Measurements from ENCODE around the gene CCDC61. TPM values are rescaled to one million over a fixed set of nuclear protein-coding genes. Genes with fewer than 3 reads are reported as not detected.
A peak's percentile ranks its signal among the peaks of the same experiment; 100 is the strongest.

CCDC61 gene
- total RNA-seq, 4 donors from 2014 or later = 7.4 to 16.5 (median 10.8) TPM

DNA sequence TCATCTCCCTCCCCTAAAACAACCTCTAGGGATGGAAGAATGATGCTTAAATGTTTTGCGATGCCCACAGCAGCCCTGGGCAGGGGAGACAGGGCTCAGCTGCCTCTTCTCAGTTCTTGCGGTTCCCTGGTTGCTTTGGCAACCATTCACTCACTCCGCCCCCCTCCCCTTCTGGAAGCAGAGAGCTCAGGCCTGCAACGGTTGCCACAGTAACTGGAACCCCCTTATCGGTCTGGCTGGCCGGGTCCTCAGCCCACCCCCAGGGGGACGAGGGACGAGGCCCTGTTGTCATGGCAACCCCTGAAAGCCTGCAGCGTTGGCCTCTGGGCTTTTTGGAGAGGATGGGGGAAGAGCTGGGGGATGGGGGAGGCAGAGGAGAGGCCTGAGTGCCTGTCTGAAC, 41.1 kb upstream of the CCDC61 start:
- no peak overlapping the region for H3K27ac ChIP-seq
- peaks cover 0 to 7% (median 0%) of the 10 kb centered on the region in 4 donors for H3K9me3 ChIP-seq
- H3K27me3 ChIP-seq = no peaks in the 10 kb centered on the region
- DNase-seq = no peak
- H3K4me1 ChIP-seq = peaks cover 0 to 7% (median 3%) of the 10 kb centered on the region in 4 donors
- H3K4me3 ChIP-seq = no peak overlapping the region
- no peaks in the 10 kb centered on the region for H3K36me3 ChIP-seq
- TF ChIP-seq POLR2A (IDR thresholded peaks at IDR 0.05) = no peak
- no peak for TF ChIP-seq CTCF (IDR thresholded peaks at IDR 0.05)

- DNase-seq = no peak
- TF ChIP-seq CTCF (IDR thresholded peaks at IDR 0.05) (no peak), POLR2A (IDR thresholded peaks at IDR 0.05) (no peak)
- Histone ChIP-seq H3K9me3 (peaks cover 0 to 7% (median 0%) of the 10 kb centered on the region in 4 donors), H3K27ac (peak overlapping the region in 1 of 4 donors; percentile 17), H3K27me3 (no peaks in the 10 kb centered on the region), H3K36me3 (no peaks in the 10 kb centered on the region), H3K4me3 (no peak overlapping the region), H3K4me1 (peaks cover 0 to 7% (median 3%) of the 10 kb centered on the region in 4 donors)
These were observed 39.2 kb upstream of the CCDC61 start for GRCh38 chr19:45955905-45956608.

GRCh38 chr19:45958320-45958719, 36.9 kb upstream of the CCDC61 start:
- H3K4me3 ChIP-seq = no peak overlapping the region
- no peaks in the 10 kb centered on the region for H3K27me3 ChIP-seq
- H3K36me3 ChIP-seq = no peaks in the 10 kb centered on the region
- H3K9me3 ChIP-seq = peaks cover 0 to 3% (median 0%) of the 10 kb centered on the region in 4 donors
- no peak overlapping the region for H3K27ac ChIP-seq
- TF ChIP-seq POLR2A (IDR thresholded peaks at IDR 0.05) = no peak
- no peak for TF ChIP-seq CTCF (IDR thresholded peaks at IDR 0.05)
- no peak for DNase-seq
- no peaks in the 10 kb centered on the region for H3K4me1 ChIP-seq

DNA sequence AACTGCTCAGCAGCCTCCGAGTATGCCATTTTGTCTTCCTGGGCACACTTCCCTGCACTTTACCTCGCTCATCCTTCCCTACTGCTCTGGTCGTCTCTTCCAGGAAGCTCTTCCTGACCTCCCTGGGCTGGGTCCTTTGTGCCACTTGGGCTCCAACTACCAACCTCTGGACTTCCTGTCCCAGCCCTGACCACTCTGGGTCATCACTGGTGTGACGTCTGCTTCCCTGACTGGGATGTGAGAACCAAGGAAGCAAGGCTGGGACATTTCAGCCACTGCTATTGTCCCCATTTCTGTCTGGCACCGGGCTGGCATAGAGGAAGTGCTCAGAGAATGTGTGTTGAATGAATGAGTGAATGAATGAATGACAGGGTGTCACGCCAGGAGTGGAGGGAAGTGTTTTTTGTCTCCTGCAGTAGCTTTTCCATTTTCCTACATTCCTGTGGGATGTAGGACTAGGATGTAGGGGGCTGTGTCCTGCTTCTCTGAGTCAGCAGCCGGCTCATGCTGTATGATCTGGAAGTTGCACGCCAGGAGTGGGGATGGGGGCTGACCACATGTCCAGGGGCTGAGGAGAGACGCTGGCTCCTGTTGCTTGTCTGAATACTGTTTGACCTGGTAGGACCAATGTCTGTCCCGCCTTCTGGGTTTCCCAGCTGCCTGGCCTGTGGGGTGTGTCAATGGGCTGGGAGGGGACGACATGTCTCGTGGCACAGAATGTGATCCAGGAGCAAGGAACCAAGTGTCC, 36.3 kb upstream of the CCDC61 start:
- H3K9me3 ChIP-seq = no peaks in the 10 kb centered on the region
- no peaks in the 10 kb centered on the region for H3K36me3 ChIP-seq
- no peak overlapping the region for H3K4me3 ChIP-seq
- H3K27ac ChIP-seq = no peak overlapping the region
- H3K27me3 ChIP-seq = no peaks in the 10 kb centered on the region
- TF ChIP-seq POLR2A (IDR thresholded peaks at IDR 0.05) (no peak), CTCF (IDR thresholded peaks at IDR 0.05) (no peak)
- H3K4me1 ChIP-seq = no peaks in the 10 kb centered on the region
- DNase-seq = no peak

DNA sequence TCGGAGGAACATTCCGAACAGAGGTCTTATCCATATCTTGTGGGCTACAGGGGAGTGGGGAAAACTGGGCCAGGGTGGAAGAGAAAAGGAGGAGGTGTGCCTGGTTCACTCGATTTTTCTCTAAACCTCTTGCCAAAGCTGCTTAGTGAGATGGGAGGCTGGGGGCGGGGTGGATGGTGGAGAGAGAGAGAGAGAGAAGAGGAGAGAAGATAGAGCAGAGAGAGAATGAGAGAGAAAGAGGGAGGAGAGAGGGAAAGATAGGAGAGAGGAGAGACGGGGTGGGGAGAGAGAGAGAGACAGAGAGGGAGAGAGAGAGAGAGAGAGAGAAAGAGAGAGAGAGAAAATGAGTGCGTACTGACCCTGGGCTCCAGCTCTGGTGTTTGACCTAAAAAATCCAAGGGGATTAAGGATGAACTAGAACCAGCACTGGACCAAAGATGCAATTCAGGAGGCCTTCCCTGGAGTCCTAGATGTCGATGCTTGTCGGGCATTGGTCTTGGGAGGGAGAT, 35.7 kb upstream of the CCDC61 start:
- no peaks in the 10 kb centered on the region for H3K36me3 ChIP-seq
- H3K4me3 ChIP-seq = no peak overlapping the region
- TF ChIP-seq CTCF (IDR thresholded peaks at IDR 0.05) (no peak), POLR2A (IDR thresholded peaks at IDR 0.05) (no peak)
- H3K4me1 ChIP-seq = no peaks in the 10 kb centered on the region
- DNase-seq = no peak
- H3K27ac ChIP-seq = no peak overlapping the region
- no peaks in the 10 kb centered on the region for H3K27me3 ChIP-seq
- no peaks in the 10 kb centered on the region for H3K9me3 ChIP-seq

All from Peyer's patch (tissue), 4 donors.